Activated T-cell treated with anti-CD3 and anti-CD28 coated beads, Interleukin-2, amount 50 U/mL, for 4 hours (primary cell): ENCODE measurements around the gene CMIP. TPM values are rescaled to one million over a fixed set of nuclear protein-coding genes. Genes with fewer than 3 reads are reported as not detected.
"Not testable (repeated sequence)": the region's sequence is repeated elsewhere in the genome, so short reads cannot be mapped to it uniquely, and the experiment has no call there.

Experiments
- ATAC-seq, 2 donors: fragments of 200-7000 bp; cut with Tn5 transposase; one replicate each; pipeline ENCODE4 v1.10.0; 2021
- DNase-seq: peaks from one replicate; pipeline ENCODE4 v3.0.0-alpha.2; 2020
- H3K27me3 Mint-ChIP-seq: one replicate; pipeline ENCODE4 v1.8.0; 2021; ENCODE audit warnings: low read depth, mixed read lengths
- H3K36me3 Mint-ChIP-seq: one replicate; pipeline ENCODE4 v1.8.0; 2022; ENCODE audit warnings: mixed read lengths; ENCODE audit not compliant: insufficient read depth
- H3K4me1 Mint-ChIP-seq: one replicate; pipeline ENCODE4 v1.8.0; 2021; ENCODE audit warnings: low read depth, mixed read lengths
- H3K4me3 Mint-ChIP-seq: one replicate; pipeline ENCODE4 v1.8.0; 2021; ENCODE audit warnings: mild to moderate bottlenecking, moderate library complexity, mixed read lengths
- H3K9me3 Mint-ChIP-seq: one replicate; pipeline ENCODE4 v1.8.0; 2021; ENCODE audit warnings: mixed read lengths
- total RNA-seq, 3 donors: library from RNA; stranded (reverse); gene quantifications; one replicate each; pipeline ENCODE4 v1.2.1, GENCODE V29; 2021

CMIP gene
- total RNA-seq, 3 donors from 2014 or later = 20.8 to 23.5 (median 21.9) TPM

- ATAC-seq (no peak), DNase-seq (no peak)
- H3K27me3 Mint-ChIP-seq = no peaks in the 10 kb centered on the region
- H3K36me3 Mint-ChIP-seq = peaks cover 10% of the 10 kb centered on the region
- no peak overlapping the region for H3K4me3 Mint-ChIP-seq
- peaks cover 3% of the 10 kb centered on the region for H3K4me1 Mint-ChIP-seq
- H3K9me3 Mint-ChIP-seq = no peaks in the 10 kb centered on the region
These were observed 240.3 kb downstream of the CMIP start for GRCh38 chr16:81684901-81685300.

- Mint-ChIP-seq H3K27me3 (no peaks in the 10 kb centered on the region), H3K9me3 (no peaks in the 10 kb centered on the region), H3K36me3 (peaks cover 2% of the 10 kb centered on the region), H3K4me1 (peaks cover 3% of the 10 kb centered on the region), H3K4me3 (no peak overlapping the region)
- DNase-seq = no peak
- no peak for ATAC-seq
These were observed 242.0 kb downstream of the CMIP start for GRCh38 chr16:81686391-81687130.

- Mint-ChIP-seq H3K4me3 (no peak overlapping the region), H3K36me3 (peaks cover 4% of the 10 kb centered on the region), H3K4me1 (peaks cover 3% of the 10 kb centered on the region), H3K27me3 (no peaks in the 10 kb centered on the region), H3K9me3 (no peaks in the 10 kb centered on the region)
- DNase-seq (no peak), ATAC-seq (no peak)
These were observed 242.5 kb downstream of the CMIP start for GRCh38 chr16:81687131-81687456.

GRCh38 chr16:81688182-81688581, 243.6 kb downstream of the CMIP start:
- Mint-ChIP-seq H3K4me1 (peaks cover 3% of the 10 kb centered on the region), H3K4me3 (no peak overlapping the region), H3K36me3 (peaks cover 9% of the 10 kb centered on the region), H3K27me3 (no peaks in the 10 kb centered on the region), H3K9me3 (no peaks in the 10 kb centered on the region)
- peak; percentile 61 to 70 for ATAC-seq
- no peak for DNase-seq

- H3K4me1 Mint-ChIP-seq, DNase-seq, H3K27me3 Mint-ChIP-seq, H3K4me3 Mint-ChIP-seq, ATAC-seq, H3K9me3 Mint-ChIP-seq, H3K36me3 Mint-ChIP-seq: not testable (repeated sequence)
These were observed 244.2 kb downstream of the CMIP start for GRCh38 chr16:81688839-81689238.

GRCh38 chr16:81692021-81692420, 247.4 kb downstream of the CMIP start:
- H3K36me3 Mint-ChIP-seq = peaks cover 18% of the 10 kb centered on the region
- H3K4me1 Mint-ChIP-seq = peaks cover 3% of the 10 kb centered on the region
- no peaks in the 10 kb centered on the region for H3K9me3 Mint-ChIP-seq
- DNase-seq = no peak
- no peaks in the 10 kb centered on the region for H3K27me3 Mint-ChIP-seq
- no peak for ATAC-seq
- no peak overlapping the region for H3K4me3 Mint-ChIP-seq

GRCh38 chr16:81692571-81692970, 248.0 kb downstream of the CMIP start:
- Mint-ChIP-seq H3K4me3 (no peak overlapping the region), H3K36me3 (peaks cover 18% of the 10 kb centered on the region), H3K4me1 (peaks cover 3% of the 10 kb centered on the region), H3K27me3 (no peaks in the 10 kb centered on the region), H3K9me3 (no peaks in the 10 kb centered on the region)
- DNase-seq (no peak), ATAC-seq (no peak)

GRCh38 chr16:81693041-81693743, 248.6 kb downstream of the CMIP start:
- Mint-ChIP-seq H3K36me3 (peaks cover 18% of the 10 kb centered on the region), H3K4me1 (peaks cover 1% of the 10 kb centered on the region), H3K27me3 (no peaks in the 10 kb centered on the region), H3K4me3 (no peak overlapping the region), H3K9me3 (no peaks in the 10 kb centered on the region)
- no peak for DNase-seq
- no peak for ATAC-seq

GRCh38 chr16:81693744-81694303, 249.2 kb downstream of the CMIP start:
- no peak for ATAC-seq
- no peaks in the 10 kb centered on the region for H3K9me3 Mint-ChIP-seq
- no peak for DNase-seq
- no peaks in the 10 kb centered on the region for H3K27me3 Mint-ChIP-seq
- H3K36me3 Mint-ChIP-seq = peaks cover 21% of the 10 kb centered on the region
- no peak overlapping the region for H3K4me3 Mint-ChIP-seq
- H3K4me1 Mint-ChIP-seq = no peaks in the 10 kb centered on the region

- peaks cover 22% of the 10 kb centered on the region for H3K36me3 Mint-ChIP-seq
- ATAC-seq (no peak), DNase-seq (no peak)
- H3K4me1 Mint-ChIP-seq = no peaks in the 10 kb centered on the region
- no peaks in the 10 kb centered on the region for H3K9me3 Mint-ChIP-seq
- H3K27me3 Mint-ChIP-seq = no peaks in the 10 kb centered on the region
- no peak overlapping the region for H3K4me3 Mint-ChIP-seq
These were observed 250.1 kb downstream of the CMIP start for GRCh38 chr16:81694494-81695280.

GRCh38 chr16:81695321-81696165, 250.9 kb downstream of the CMIP start:
- Mint-ChIP-seq H3K4me1 (no peaks in the 10 kb centered on the region), H3K36me3 (peaks cover 25% of the 10 kb centered on the region), H3K27me3 (no peaks in the 10 kb centered on the region), H3K9me3 (no peaks in the 10 kb centered on the region), H3K4me3 (no peak overlapping the region)
- ATAC-seq (no peak), DNase-seq (no peak)

GRCh38 chr16:81696166-81696960, 251.8 kb downstream of the CMIP start:
- ATAC-seq (no peak), DNase-seq (no peak)
- Mint-ChIP-seq H3K4me3 (no peak overlapping the region), H3K36me3 (peaks cover 30% of the 10 kb centered on the region), H3K9me3 (no peaks in the 10 kb centered on the region), H3K27me3 (no peaks in the 10 kb centered on the region), H3K4me1 (no peaks in the 10 kb centered on the region)

GRCh38 chr16:81696961-81697615, 252.5 kb downstream of the CMIP start:
- peak; percentile 45 for DNase-seq
- Mint-ChIP-seq H3K4me1 (no peaks in the 10 kb centered on the region), H3K36me3 (peaks cover 29% of the 10 kb centered on the region), H3K9me3 (no peaks in the 10 kb centered on the region), H3K27me3 (no peaks in the 10 kb centered on the region), H3K4me3 (no peak overlapping the region)
- peak; percentile 35 to 54 for ATAC-seq
